ENCODE results near the gene PTPN22. TPM values are rescaled to one million over a fixed set of nuclear protein-coding genes. Genes with fewer than 3 reads are reported as not detected.

Gene PTPN22
- total RNA-seq, 4 donors from 2014 or later: 0.27 to 1.4 (median 1.1) TPM

DNA sequence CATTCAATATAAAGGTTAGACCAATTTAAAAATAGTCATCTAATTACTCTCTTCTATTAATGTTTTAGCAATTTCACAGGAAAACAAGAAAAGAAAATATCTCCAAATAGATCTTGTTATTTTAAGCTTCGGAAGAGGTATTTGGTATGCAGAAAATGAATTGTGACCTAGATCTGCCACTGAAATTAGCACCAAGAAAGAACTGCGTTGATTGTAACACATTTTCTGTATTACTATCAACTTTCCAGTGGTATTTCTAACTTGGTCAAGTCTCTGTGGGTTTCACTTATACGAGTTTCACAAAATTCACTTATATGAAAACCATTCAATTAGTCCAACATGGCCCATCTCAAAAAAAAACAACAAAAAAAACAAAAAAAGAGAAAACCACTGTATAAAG is 71.0 kb downstream of the PTPN22 start:
- TF ChIP-seq CTCF (IDR thresholded peaks at IDR 0.05): no peak
- no peak for ATAC-seq
- Histone ChIP-seq H3K36me3 (peaks cover 0 to 22% of the 10 kb centered on the region in 2 donors), H3K27me3 (no peaks in the 10 kb centered on the region), H3K27ac (no peak overlapping the region), H3K4me3 (no peak overlapping the region), H3K9me3 (no peaks in the 10 kb centered on the region), H3K4me1 (peaks cover 4 to 77% (median 8%) of the 10 kb centered on the region in 3 donors)
- WGBS, 2 donors (ENCODE audit: low coverage in 1 of 2): 48 to 59% methylated on average over 3 of the region's 3 CpGs

DNA sequence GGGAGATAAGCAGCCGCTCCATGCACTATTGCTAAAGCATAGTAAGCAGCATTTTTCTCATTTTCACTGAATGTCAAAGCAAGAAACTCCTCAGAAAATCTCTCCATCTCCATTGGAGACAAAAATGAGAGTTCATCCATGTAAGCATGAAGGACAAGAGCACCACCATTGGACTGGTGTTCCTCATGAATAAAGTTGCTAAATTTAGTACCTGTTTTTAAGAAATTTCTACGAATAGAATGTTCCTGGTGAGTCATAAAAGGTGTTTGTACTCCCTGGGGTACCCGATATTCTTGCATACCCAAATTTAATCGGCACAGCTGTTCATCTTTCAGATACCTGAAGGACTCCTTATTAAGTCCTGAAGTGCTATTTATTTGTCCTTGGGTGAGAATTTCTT is 74.0 kb downstream of the PTPN22 start:
- no peaks in the 10 kb centered on the region for H3K9me3 ChIP-seq
- H3K4me1 ChIP-seq: peaks cover 0 to 64% (median 4%) of the 10 kb centered on the region in 3 donors
- 87 to 91% methylated on average over 4 of the region's 4 CpGs for WGBS, 2 donors (ENCODE audit: low coverage in 1 of 2)
- ATAC-seq: no peak
- H3K27me3 ChIP-seq: no peaks in the 10 kb centered on the region
- peaks cover 0 to 30% of the 10 kb centered on the region in 2 donors for H3K36me3 ChIP-seq
- TF ChIP-seq POLR2AphosphoS5 (IDR thresholded peaks at IDR 0.05) (no peak), CTCF (IDR thresholded peaks at IDR 0.05) (no peak), POLR2A (IDR thresholded peaks at IDR 0.05) (no peak), EP300 (IDR thresholded peaks at IDR 0.05) (no peak)
- no peak overlapping the region for H3K27ac ChIP-seq
- no peak overlapping the region for H3K4me3 ChIP-seq

DNA sequence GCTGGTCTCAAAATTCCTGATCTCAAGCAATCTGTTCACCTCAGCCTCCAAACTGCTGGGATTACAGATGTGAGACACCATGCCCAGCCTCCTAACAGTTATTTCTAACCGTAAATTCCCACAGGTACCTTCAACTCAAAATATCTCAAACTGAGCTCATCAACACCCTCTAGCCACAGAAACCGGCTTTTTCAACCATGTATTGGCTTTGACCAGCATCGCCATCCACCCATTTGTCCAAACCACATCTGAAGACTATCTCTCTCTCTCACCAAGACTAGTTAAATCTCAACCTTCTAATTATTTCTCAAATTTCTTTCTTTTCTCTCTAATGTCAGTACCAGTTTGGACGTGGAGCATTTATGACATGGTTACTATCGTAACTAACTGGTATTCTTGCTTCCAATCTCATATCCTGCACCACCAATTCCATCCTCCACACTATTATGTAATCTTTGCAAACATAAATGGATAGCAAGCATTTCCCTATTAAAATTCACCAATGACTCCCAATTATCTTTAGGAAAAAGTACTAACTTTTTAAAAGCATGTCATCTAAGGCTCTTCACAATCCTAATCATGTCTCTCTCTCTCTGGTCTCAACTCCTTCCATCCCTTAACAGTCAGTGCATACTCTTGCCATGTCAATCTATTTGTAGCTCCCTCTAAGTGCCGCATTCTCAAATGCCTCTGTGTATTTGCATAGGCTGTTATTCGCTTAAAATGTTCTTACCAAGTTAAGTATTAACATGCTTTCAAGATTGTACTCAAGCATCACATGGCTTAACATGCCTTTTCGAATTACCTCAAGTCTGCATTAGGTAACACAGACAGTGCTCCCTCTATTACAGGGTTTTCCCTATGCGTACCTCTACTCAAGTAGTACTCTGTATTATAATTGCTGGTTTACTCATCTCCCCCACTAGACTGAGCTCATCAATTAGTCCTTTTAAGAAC is 77.4 kb downstream of the PTPN22 start:
- no peak for ATAC-seq
- Histone ChIP-seq H3K27ac (no peak overlapping the region), H3K9me3 (no peaks in the 10 kb centered on the region), H3K36me3 (peaks cover 0 to 33% of the 10 kb centered on the region in 2 donors), H3K4me3 (no peak overlapping the region), H3K4me1 (peaks cover 0 to 48% (median 4%) of the 10 kb centered on the region in 3 donors), H3K27me3 (no peaks in the 10 kb centered on the region)
- TF ChIP-seq CTCF (IDR thresholded peaks at IDR 0.05): no peak
- 97 to 99% methylated on average over 8 to 9 of the region's 9 CpGs for WGBS, 2 donors (ENCODE audit: low coverage in 1 of 2)

- H3K27me3 ChIP-seq: no peaks in the 10 kb centered on the region
- no peak overlapping the region for H3K27ac ChIP-seq
- H3K4me3 ChIP-seq: no peak overlapping the region
- 89 to 90% methylated on average over 1 of the region's 1 CpG for WGBS, 2 donors (ENCODE audit: low coverage in 1 of 2)
- ATAC-seq: no peak
- no peak for TF ChIP-seq EP300 (IDR thresholded peaks at IDR 0.05)
- TF ChIP-seq POLR2AphosphoS5 (IDR thresholded peaks at IDR 0.05): no peak
- no peak for TF ChIP-seq POLR2A (IDR thresholded peaks at IDR 0.05)
- TF ChIP-seq CTCF (IDR thresholded peaks at IDR 0.05): no peak
- no peaks in the 10 kb centered on the region for H3K9me3 ChIP-seq
- peaks cover 0 to 35% of the 10 kb centered on the region in 2 donors for H3K36me3 ChIP-seq
- H3K4me1 ChIP-seq: peaks cover 0 to 49% (median 0%) of the 10 kb centered on the region in 3 donors
These were observed 78.5 kb downstream of the PTPN22 start for GRCh38 chr1:113792986-113793385.

GRCh38 chr1:113792471-113792870 is 79.0 kb downstream of the PTPN22 start:
- H3K4me1 ChIP-seq: peaks cover 0 to 45% (median 0%) of the 10 kb centered on the region in 3 donors
- TF ChIP-seq CTCF (IDR thresholded peaks at IDR 0.05) (no peak), POLR2A (IDR thresholded peaks at IDR 0.05) (no peak)
- no peak for ATAC-seq
- WGBS, 2 donors (ENCODE audit: low coverage in 1 of 2): 94 to 100% methylated on average over 3 to 4 of the region's 5 CpGs
- H3K4me3 ChIP-seq: no peak overlapping the region
- no peak overlapping the region for H3K27ac ChIP-seq
- H3K9me3 ChIP-seq: no peaks in the 10 kb centered on the region
- H3K36me3 ChIP-seq: peaks cover 0 to 31% of the 10 kb centered on the region in 2 donors
- no peaks in the 10 kb centered on the region for H3K27me3 ChIP-seq
